H1 (cell line): ENCODE results near the gene C2orf72. TPM values are rescaled to one million over a fixed set of nuclear protein-coding genes. Genes with fewer than 3 reads are reported as not detected.

Source experiments
- BRCA1 ChIP-seq: IDR thresholded peaks from 2 replicates; pipeline ENCODE4 v1.6.1; 2012; ENCODE audit warnings: low read depth, low read length, improper control_type of control experiment
- CEBPB ChIP-seq: IDR thresholded peaks from 2 replicates; pipeline ENCODE4 v1.6.1; 2012; ENCODE audit warnings: low read depth, low read length
- CHD2 ChIP-seq: IDR thresholded peaks from 2 replicates; pipeline ENCODE4 v1.6.1; 2012; ENCODE audit warnings: low read length, improper control_type of control experiment
- CHD7 ChIP-seq: fragments of 300-600 bp; sonication (generic); IDR thresholded peaks from 2 replicates; pipeline ENCODE4 v1.7.1; 2012; ENCODE audit warnings: low read length, moderate library complexity, mild to moderate bottlenecking, inconsistent platforms; ENCODE audit not compliant: insufficient replicate concordance
- FOSL1 ChIP-seq: IDR thresholded peaks from 2 replicates; pipeline ENCODE4 v1.6.1; 2011; ENCODE audit warnings: mild to moderate bottlenecking, low read depth, low read length, moderate library complexity; ENCODE audit not compliant: insufficient read depth
- JUN ChIP-seq: IDR thresholded peaks from 2 replicates; pipeline ENCODE4 v1.6.1; 2011; ENCODE audit warnings: low read depth, mild to moderate bottlenecking, improper control_type of control experiment, low read length
- JUND ChIP-seq: IDR thresholded peaks from 2 replicates; pipeline ENCODE4 v1.6.1; 2011; ENCODE audit warnings: mild to moderate bottlenecking, improper control_type of control experiment, low read length
- MAFK ChIP-seq: IDR thresholded peaks from 2 replicates; pipeline ENCODE4 v1.6.1; 2012; ENCODE audit warnings: low read depth, mild to moderate bottlenecking, improper control_type of control experiment, low read length
- POLR2AphosphoS5 ChIP-seq: IDR thresholded peaks from 2 replicates; pipeline ENCODE4 v1.6.1; 2011; ENCODE audit warnings: low read depth, low read length
- SUZ12 ChIP-seq: fragments of 200-600 bp; sonication (generic); IDR thresholded peaks from 2 replicates; pipeline ENCODE4 v1.6.1; 2012; ENCODE audit warnings: mild to moderate bottlenecking, inconsistent platforms, low read length, moderate library complexity, mixed read lengths
- polyA plus RNA-seq, 7 experiments: library from polyadenylated mRNA; depleted of rRNA in 3 of 7; stranded (reverse) in 5 of 7; unstranded in 2 of 7; fragments of >200 nt in 5 of 7; fragments of 200-250 nt in 2 of 7; gene quantifications; 1 replicate in 5 of 7; 2 replicates in 1 of 7; 4 replicates in 1 of 7; pipeline versions ENCODE4 v1.2.1 to v1.2.3, GENCODE V29; 2011 to 2013; ENCODE audit warnings: missing spikeins in 2 of 7, mixed read lengths in 2 of 7
- total RNA-seq: library from RNA; stranded (reverse); fragmentation: NEBNext Ultra II Directional; extraction: Animal tissue kit (Norgen Biotek cat#: 25700); gene quantifications from 2 replicates; pipeline ENCODE4 v1.2.1, GENCODE V29; 2021

Gene C2orf72
- total and polyA plus RNA-seq, 2 of the 8 experiments (the other 6 are each of a cell fraction or from before 2014, with no cell fraction given): 1.1 to 1.7 TPM

DNA sequence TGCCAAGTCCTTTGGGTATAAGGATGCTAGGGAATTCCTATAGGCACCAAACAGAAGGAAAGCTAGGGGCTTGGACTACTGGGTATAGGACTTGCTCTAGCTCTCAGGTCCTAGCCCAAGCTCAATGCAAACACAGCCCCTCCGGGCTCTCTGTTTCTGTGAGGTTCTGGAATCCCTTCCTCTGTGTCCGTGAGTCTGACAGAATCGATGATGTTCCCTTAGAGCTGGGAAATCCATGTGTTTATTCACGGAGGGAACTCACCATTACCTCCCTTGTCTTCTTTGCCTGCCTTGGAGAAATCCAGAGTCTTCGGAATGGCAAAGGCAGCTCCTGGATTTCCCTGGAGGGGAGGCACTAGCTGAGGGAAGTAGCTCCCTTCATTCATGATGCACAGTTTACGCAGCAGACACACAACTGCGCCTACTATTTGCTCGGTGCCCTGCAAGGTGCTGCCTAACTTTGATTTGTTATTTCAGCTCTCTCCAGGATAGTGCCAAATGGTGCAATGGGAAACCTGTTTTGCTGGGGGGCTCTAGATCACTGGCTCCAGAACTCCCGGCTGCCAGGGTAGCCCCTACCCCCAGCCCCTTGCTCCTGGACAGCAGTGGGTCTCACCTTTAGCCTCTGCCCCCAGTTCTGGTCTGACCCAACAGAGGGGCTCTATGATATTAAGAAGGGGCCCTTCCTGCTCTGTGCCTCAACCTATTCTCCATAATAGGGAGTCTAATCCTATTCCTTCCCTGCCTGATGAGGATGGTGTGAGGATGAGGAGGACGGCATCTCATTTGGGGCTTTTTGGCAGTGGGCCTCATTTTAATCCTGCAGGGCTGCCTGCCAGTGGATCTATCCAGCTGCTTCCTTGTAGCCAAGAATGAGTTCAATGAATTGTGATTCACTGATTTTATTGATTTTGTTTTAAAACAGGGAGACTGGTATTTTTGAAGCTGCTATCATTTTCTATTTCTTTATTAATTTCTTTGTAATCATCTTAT, 10.9 kb downstream of the C2orf72 start (continued):
- no peak for TF ChIP-seq CHD7
- no peak for TF ChIP-seq SUZ12
- no peak for TF ChIP-seq FOSL1
- no peak for TF ChIP-seq JUN
- no peak for TF ChIP-seq CHD2
- no peak for TF ChIP-seq MAFK
- TF ChIP-seq CEBPB: no peak
- no peak for TF ChIP-seq JUND
- no peak for TF ChIP-seq BRCA1
- TF ChIP-seq POLR2AphosphoS5: no peak
